T-cell (primary cell): ENCODE data around the gene PRKCD. TPM values are rescaled to one million over a fixed set of nuclear protein-coding genes. Genes with fewer than 3 reads are reported as not detected.

Experiments used
- total RNA-seq, 35 experiments: library from RNA in 6 of 35; stranded (reverse) in 6 of 35; fragments of 120-200 nt in 1 of 35; gene quantifications; one replicate each; pipeline versions ENCODE4 v1.2.1 to v1.2.4 and lab custom pipeline; 2013 to 2026

The PRKCD gene
- total RNA-seq, 5 donors from 2014 or later (not counting 1 experiment from before 2014, with no cell fraction given): 15.3 to 23.3 (median 19.2) TPM

Other genes starting within 250 kb of the PRKCD start
- 10 to 100 TPM; 30.3 to 42.7 (median 37.7) TPM for gene SFMBT1, start 115.1 kb upstream of the PRKCD start, total RNA-seq
- gene RFT1, start 30.8 kb upstream of the PRKCD start, total RNA-seq: 10 to 100 TPM; 14.4 to 27.8 (median 26.6) TPM
- 100 to 1,000 TPM in 4 of 5 donors, 10 to 100 TPM in 1; 98.2 to 139 (median 118) TPM for gene TKT, start 94.8 kb downstream of the PRKCD start, total RNA-seq
- 10 to 100 TPM; 32.2 to 44.2 (median 39.7) TPM for gene DCP1A, start 186.3 kb downstream of the PRKCD start, total RNA-seq